Duodenal mucosa (tissue), 2 donors: ENCODE data around the gene DPYSL4.

Experiments
- H3K27ac ChIP-seq: one replicate; pipeline ENCODE4 v1.7.0; 2013; ENCODE audit warnings: low read depth, low read length
- H3K27me3 ChIP-seq, 2 donors: one replicate each; pipeline ENCODE4 v1.7.0; 2013; ENCODE audit warnings: low read length in 2 of 2, control low read depth in 1 of 2; ENCODE audit not compliant: insufficient read depth in 2 of 2, control insufficient read depth in 1 of 2
- H3K36me3 ChIP-seq, 2 donors: one replicate each; pipeline ENCODE4 v1.7.0; 2013; ENCODE audit warnings: low read length in 2 of 2, control low read depth in 1 of 2; ENCODE audit not compliant: insufficient read depth in 2 of 2, control insufficient read depth in 1 of 2
- H3K4me1 ChIP-seq, 2 donors: one replicate each; pipeline ENCODE4 v1.7.0; 2013; ENCODE audit warnings: low read length in 2 of 2, control low read depth in 1 of 2; ENCODE audit not compliant: insufficient read depth in 2 of 2, control insufficient read depth in 1 of 2
- H3K4me3 ChIP-seq, 2 donors: one replicate each; pipeline ENCODE4 v1.7.0; 2013; ENCODE audit warnings: low read length in 2 of 2, low read depth in 1 of 2
- H3K9ac ChIP-seq, 2 donors: one replicate each; pipeline ENCODE4 v1.7.0; 2013; ENCODE audit warnings: low read length in 2 of 2, low read depth in 1 of 2
- H3K9me3 ChIP-seq, 2 donors: one replicate each; pipeline ENCODE4 v1.7.0; 2013; ENCODE audit warnings: low read length in 2 of 2, control low read depth in 1 of 2; ENCODE audit not compliant: control insufficient read depth in 1 of 2

Gene DPYSL4

DNA sequence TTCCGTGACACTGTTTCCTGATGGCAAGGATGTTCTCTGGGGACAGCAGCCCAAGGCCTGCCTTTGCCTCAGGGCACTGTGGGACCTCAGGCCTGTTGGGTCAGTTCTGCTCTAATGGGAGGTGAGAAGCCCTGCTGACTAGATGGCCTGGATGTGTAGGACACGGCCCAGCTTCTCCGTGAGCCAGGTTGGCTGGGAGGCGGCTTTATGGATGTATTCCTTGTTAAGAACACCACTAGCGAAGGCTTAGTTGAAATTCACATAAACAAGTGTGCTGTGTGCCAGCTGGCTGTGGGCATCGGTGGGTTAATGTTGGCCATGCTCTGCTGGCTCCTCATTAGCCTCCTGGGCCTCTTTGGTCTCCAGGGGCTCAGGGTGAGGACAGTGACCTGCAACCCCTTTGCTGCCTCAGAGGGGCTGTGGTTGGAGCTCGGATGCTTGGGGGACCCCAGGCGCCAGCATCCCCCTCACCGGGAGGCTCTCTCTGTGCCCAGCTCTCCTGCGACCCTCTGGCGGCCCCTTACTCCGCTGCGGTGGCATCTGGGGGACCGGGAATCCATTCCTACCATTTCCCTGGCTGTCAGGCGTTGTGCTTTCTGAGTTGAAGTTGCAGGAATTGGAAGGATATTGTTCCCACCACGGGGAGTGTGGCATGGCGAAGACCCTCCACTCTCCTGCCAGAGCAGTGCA is 22.8 kb upstream of the DPYSL4 start:
- Histone ChIP-seq H3K4me1 (peaks cover 6 to 7% of the 10 kb centered on the region in 2 donors), H3K36me3 (no peaks in the 10 kb centered on the region), H3K27me3 (peaks cover 0 to 3% of the 10 kb centered on the region in 2 donors), H3K4me3 (no peak overlapping the region), H3K27ac (no peak overlapping the region), H3K9me3 (no peaks in the 10 kb centered on the region), H3K9ac (no peak overlapping the region)

DNA sequence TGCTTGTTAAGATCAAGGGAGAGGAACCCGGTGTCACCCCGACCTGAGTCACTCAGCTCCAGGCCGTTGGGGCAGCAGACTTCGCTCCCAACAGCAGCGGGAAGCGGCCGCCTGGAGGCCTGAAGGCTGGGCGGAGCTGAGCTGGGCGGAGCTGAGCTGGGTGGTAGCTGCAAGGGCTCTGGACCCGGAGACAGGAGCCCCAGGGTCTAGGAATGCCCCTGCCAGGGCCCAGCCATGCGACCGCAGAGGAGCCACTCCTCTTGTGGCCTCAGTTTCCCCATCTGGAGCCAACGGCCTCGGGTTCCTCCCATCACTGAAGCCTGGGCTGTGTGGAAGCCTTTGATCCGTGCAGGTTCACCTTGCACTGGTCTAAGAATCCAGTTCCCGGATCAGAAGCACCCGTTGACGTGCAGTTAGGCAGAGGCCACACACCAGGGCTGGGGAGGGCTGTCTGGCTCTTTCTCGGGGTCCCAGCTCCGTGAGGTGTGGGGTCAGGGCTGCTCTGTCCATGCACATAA is 21.9 kb upstream of the DPYSL4 start:
- Histone ChIP-seq H3K4me1 (peaks cover 6 to 7% of the 10 kb centered on the region in 2 donors), H3K27me3 (peaks cover 0 to 3% of the 10 kb centered on the region in 2 donors), H3K4me3 (no peak overlapping the region), H3K36me3 (no peaks in the 10 kb centered on the region), H3K9ac (no peak overlapping the region), H3K9me3 (no peaks in the 10 kb centered on the region), H3K27ac (no peak overlapping the region)

- H3K36me3 ChIP-seq = no peaks in the 10 kb centered on the region
- no peak overlapping the region for H3K27ac ChIP-seq
- peaks cover 6 to 7% of the 10 kb centered on the region in 2 donors for H3K4me1 ChIP-seq
- no peaks in the 10 kb centered on the region for H3K9me3 ChIP-seq
- no peak overlapping the region for H3K9ac ChIP-seq
- H3K4me3 ChIP-seq = no peak overlapping the region
- peaks cover 0 to 3% of the 10 kb centered on the region in 2 donors for H3K27me3 ChIP-seq
Measured at GRCh38 chr10:132165416-132165980, 21.2 kb upstream of the DPYSL4 start.

DNA sequence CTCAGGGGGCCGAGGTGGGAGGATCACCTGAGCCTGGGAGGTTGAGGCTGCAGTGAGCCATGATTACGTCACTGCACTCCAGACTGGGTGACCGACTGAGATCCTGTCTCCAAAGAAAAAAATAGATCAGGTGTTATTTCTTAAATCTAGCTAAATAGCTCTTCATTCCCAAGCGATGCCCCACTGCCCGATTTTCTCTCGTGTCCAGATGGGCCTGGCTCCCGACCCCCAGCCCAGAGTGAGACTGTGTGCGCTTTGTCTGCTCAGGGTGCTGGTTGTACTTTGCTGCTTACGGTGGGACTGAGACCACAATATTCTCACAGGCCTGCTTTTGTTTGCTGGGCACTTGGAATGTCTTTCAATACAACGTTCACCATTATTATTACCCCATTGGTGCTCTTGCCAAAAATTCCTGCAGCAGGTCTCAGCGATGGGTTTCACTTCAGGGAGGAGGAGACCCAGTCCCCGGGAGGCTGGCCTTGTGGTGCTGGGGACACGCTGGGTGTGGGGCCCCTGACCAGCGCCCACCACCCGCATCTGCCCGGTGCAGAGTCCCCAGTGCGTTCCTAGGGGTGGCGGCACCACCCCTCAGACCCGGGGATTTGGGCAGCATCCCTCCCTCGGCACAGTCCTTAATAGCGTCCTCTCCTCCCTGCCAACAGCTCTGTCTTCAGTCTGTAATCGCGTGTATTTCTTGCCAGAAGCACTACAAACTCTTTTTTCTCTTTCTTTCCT is 20.4 kb upstream of the DPYSL4 start:
- Histone ChIP-seq H3K27ac (no peak overlapping the region), H3K4me3 (no peak overlapping the region), H3K9ac (no peak overlapping the region), H3K4me1 (peaks cover 6 to 7% of the 10 kb centered on the region in 2 donors), H3K27me3 (peaks cover 0 to 3% of the 10 kb centered on the region in 2 donors), H3K9me3 (no peaks in the 10 kb centered on the region), H3K36me3 (no peaks in the 10 kb centered on the region)

DNA sequence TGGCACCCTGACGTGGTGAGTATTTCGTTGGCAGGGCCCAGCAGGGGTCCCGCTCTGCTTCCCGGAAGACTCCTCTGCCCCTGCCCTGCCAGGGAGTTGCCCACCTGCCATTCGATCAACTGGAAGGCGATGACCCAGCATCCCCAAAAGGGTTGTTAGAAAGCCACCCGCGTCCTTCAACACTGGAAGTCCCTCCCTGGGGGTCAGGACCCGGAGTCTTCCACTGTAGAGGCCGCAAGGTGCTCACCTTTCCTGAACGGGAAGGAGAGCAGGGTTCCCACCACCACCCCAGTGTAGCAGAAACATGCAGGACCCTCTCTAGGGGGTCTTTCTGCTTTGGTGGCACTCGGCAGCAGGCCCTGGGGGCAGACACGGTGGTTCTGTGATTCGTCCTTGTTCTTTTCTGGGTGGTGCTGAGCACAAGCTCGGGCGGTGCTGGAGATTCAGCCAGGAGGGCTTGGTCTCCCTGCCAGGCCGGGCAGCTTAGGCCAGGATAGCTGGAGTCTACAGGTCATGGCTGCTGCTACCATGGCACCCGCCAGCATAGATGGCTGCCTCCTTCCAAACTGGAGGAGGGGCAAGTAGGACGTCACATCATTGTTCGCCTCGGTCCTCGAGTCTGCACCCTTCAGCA is 19.6 kb upstream of the DPYSL4 start:
- Histone ChIP-seq H3K9me3 (no peaks in the 10 kb centered on the region), H3K27ac (no peak overlapping the region), H3K4me1 (peaks cover 6 to 7% of the 10 kb centered on the region in 2 donors), H3K9ac (no peak overlapping the region), H3K27me3 (peaks cover 0 to 5% of the 10 kb centered on the region in 2 donors), H3K36me3 (no peaks in the 10 kb centered on the region), H3K4me3 (no peak overlapping the region)

DNA sequence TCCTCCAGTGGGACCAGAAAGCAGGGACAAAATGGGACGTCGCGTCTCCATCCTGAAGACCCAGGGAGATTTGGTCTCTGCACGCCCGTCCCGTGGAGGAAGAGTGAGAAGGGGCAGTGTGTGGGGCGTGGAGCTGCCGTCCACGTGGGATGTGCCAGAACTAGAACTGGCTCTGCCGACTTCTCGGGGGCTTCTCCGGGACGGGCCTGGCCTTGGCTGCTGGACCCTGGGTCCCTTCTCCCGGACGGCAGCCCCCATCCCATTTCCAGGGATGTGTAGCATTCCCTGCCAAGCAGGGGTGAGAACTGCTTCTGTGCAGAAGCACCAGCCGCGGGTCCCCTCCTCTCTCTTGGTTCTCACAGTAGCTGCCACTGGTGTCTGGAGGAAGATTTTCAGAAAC is 18.8 kb upstream of the DPYSL4 start:
- Histone ChIP-seq H3K27me3 (peaks cover 0 to 8% of the 10 kb centered on the region in 2 donors), H3K9ac (no peak overlapping the region), H3K27ac (no peak overlapping the region), H3K9me3 (no peaks in the 10 kb centered on the region), H3K4me1 (peaks cover 2 to 7% of the 10 kb centered on the region in 2 donors), H3K36me3 (no peaks in the 10 kb centered on the region), H3K4me3 (no peak overlapping the region)

GRCh38 chr10:132168571-132169030 is 18.1 kb upstream of the DPYSL4 start:
- Histone ChIP-seq H3K9me3 (no peaks in the 10 kb centered on the region), H3K27ac (no peak overlapping the region), H3K9ac (no peak overlapping the region), H3K36me3 (no peaks in the 10 kb centered on the region), H3K27me3 (peaks cover 0 to 6% of the 10 kb centered on the region in 2 donors), H3K4me3 (no peak overlapping the region), H3K4me1 (peaks cover 0 to under 1% of the 10 kb centered on the region in 2 donors)

DNA sequence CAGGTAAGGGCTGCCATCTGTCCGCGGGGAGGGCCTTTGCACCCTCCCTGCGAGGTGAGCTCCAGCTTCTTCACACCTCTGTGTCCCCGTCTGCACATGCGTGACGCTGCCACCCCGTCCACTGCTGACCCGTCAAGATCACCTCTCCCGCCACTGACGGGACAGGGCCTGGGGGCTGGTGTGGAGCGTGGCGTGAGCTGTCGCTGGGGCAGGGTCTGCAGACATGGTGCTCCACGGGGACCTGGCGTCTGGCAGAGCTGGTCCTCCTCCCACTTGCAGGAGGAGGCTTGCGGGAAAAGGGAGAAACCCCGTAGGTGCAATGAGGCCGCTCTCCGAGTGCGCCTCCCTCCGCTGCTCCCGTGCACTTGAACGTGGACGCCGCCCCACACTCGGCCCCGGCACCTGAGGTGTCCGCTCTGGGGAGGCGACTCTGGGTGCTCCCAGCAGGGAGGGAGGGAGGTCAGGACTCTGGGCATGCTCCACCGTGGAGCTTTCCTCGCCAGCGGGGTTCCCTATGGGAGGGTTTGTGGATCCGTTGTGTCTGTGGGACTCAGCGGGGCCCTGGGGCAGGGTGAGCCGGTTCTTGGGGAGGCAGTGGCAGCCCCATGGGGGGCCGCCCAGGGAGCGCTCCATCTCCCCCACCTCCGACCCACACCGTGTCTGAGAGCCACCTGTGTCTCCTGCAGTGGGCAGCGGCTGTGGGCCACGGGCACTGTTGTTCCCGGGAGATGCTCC is 17.6 kb upstream of the DPYSL4 start:
- no peak overlapping the region for H3K9ac ChIP-seq
- no peaks in the 10 kb centered on the region for H3K36me3 ChIP-seq
- H3K4me3 ChIP-seq = no peak overlapping the region
- H3K4me1 ChIP-seq = no peaks in the 10 kb centered on the region
- peaks cover 0 to 6% of the 10 kb centered on the region in 2 donors for H3K27me3 ChIP-seq
- H3K27ac ChIP-seq = no peak overlapping the region
- H3K9me3 ChIP-seq = no peaks in the 10 kb centered on the region

DNA sequence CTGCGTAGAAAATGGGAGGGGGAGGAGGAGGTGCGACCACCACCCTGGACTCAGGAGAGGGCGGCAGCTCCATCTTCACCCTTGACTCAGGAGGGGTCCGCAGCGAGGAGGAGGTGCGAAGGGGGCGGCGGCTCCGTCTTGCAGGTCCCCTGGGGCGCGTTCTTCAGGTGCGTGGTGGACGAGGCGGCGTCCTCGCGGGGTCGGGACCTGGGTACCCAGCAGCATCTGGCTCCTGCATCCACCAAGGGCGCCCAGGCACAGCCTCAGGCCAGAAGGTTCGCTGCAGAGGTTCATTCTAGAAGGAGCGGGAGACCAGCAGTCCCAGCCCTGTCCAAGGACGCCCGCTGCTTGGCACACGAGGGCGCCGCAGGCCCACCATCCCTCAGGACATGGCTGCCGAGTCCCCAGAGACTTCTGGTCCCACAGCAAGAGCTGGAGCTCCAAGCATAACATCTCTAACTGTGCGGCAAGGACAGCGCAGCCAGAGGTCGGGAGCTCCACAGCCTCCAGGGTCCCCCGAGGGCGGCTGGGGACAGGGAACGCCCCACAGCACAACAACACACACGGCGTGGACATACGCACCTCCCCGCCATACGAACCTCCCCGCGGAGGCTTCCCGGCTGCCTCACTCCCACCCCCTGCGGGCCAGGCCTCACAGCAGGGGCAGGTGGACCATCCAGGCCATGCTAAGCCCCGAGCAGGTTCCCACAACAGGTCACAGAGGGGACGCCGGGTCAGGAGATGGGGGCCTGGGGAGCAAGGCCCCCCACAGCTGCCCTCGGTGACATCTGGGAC is 16.8 kb upstream of the DPYSL4 start:
- Histone ChIP-seq H3K9ac (no peak overlapping the region), H3K27ac (no peak overlapping the region), H3K9me3 (no peaks in the 10 kb centered on the region), H3K4me3 (no peak overlapping the region), H3K36me3 (no peaks in the 10 kb centered on the region), H3K4me1 (no peaks in the 10 kb centered on the region), H3K27me3 (peaks cover 0 to 6% of the 10 kb centered on the region in 2 donors)
